ENCODE data around the gene AGBL1.

The AGBL1 gene

GRCh38 chr15:86776145-86776544 lies 696.5 kb downstream of the AGBL1 start:
- no peaks in the 10 kb centered on the region for H3K36me3 ChIP-seq (ENCODE audit: insufficient read depth, low read length)
- no peaks in the 10 kb centered on the region for H3K27me3 ChIP-seq (ENCODE audit: insufficient read depth, low read length, poor library complexity)
- no peak overlapping the region for H2AFZ ChIP-seq (ENCODE audit: low read depth, low read length)
- no peak overlapping the region for H3K9ac ChIP-seq (ENCODE audit: low read depth, low read length)
- no peak for ATAC-seq (ENCODE audit: insufficient read depth, low read depth)
- H3K27ac ChIP-seq (ENCODE audit: low read length): no peak overlapping the region
- H3K79me2 ChIP-seq (ENCODE audit: insufficient read depth, low read length): no peaks in the 10 kb centered on the region
- no peaks in the 10 kb centered on the region for H4K20me1 ChIP-seq (ENCODE audit: insufficient read depth, low read length)
- no peak overlapping the region for H3K4me3 ChIP-seq (ENCODE audit: low read depth in 1 of 2, low read length in 2 of 2)
- no peaks in the 10 kb centered on the region for H3K9me3 ChIP-seq (ENCODE audit: insufficient read depth, low read length, severe bottlenecking)
- H3K4me1 ChIP-seq (ENCODE audit: insufficient read depth, low read length): no peaks in the 10 kb centered on the region
- no peak for TF ChIP-seq CTCF (IDR thresholded peaks at IDR 0.05; ENCODE audit: borderline replicate concordance, extremely low read depth, low read length, poor library complexity, severe bottlenecking)
- no peak for TF ChIP-seq EZH2 (IDR thresholded peaks at IDR 0.05; ENCODE audit: borderline replicate concordance, low read depth, low read length, severe bottlenecking)
- no peak overlapping the region for H3K4me2 ChIP-seq (ENCODE audit: insufficient read depth, low read length)
- DNase-seq: no peak

- no peak overlapping the region for H3K4me3 ChIP-seq (ENCODE audit: low read depth in 1 of 2, low read length in 2 of 2)
- H3K27ac ChIP-seq (ENCODE audit: low read length): no peak overlapping the region
- ATAC-seq (ENCODE audit: insufficient read depth, low read depth) (no peak), DNase-seq (no peak)
- H4K20me1 ChIP-seq (ENCODE audit: insufficient read depth, low read length): no peaks in the 10 kb centered on the region
- no peaks in the 10 kb centered on the region for H3K79me2 ChIP-seq (ENCODE audit: insufficient read depth, low read length)
- no peaks in the 10 kb centered on the region for H3K27me3 ChIP-seq (ENCODE audit: insufficient read depth, low read length, poor library complexity)
- no peaks in the 10 kb centered on the region for H3K9me3 ChIP-seq (ENCODE audit: insufficient read depth, low read length, severe bottlenecking)
- no peaks in the 10 kb centered on the region for H3K4me1 ChIP-seq (ENCODE audit: insufficient read depth, low read length)
- no peak overlapping the region for H3K9ac ChIP-seq (ENCODE audit: low read depth, low read length)
- no peaks in the 10 kb centered on the region for H3K36me3 ChIP-seq (ENCODE audit: insufficient read depth, low read length)
- H3K4me2 ChIP-seq (ENCODE audit: insufficient read depth, low read length): no peak overlapping the region
- TF ChIP-seq EZH2 (IDR thresholded peaks at IDR 0.05; ENCODE audit: borderline replicate concordance, low read depth, low read length, severe bottlenecking) (no peak), CTCF (IDR thresholded peaks at IDR 0.05; ENCODE audit: borderline replicate concordance, extremely low read depth, low read length, poor library complexity, severe bottlenecking) (no peak)
- H2AFZ ChIP-seq (ENCODE audit: low read depth, low read length): no peak overlapping the region
Measured at GRCh38 chr15:86796521-86796920, 716.9 kb downstream of the AGBL1 start.

- H3K36me3 ChIP-seq (ENCODE audit: insufficient read depth, low read length): no peaks in the 10 kb centered on the region
- TF ChIP-seq CTCF (IDR thresholded peaks at IDR 0.05; ENCODE audit: borderline replicate concordance, extremely low read depth, low read length, poor library complexity, severe bottlenecking): no peak
- TF ChIP-seq EZH2 (IDR thresholded peaks at IDR 0.05; ENCODE audit: borderline replicate concordance, low read depth, low read length, severe bottlenecking): no peak
- no peaks in the 10 kb centered on the region for H4K20me1 ChIP-seq (ENCODE audit: insufficient read depth, low read length)
- no peak overlapping the region for H2AFZ ChIP-seq (ENCODE audit: low read depth, low read length)
- DNase-seq: no peak
- H3K9ac ChIP-seq (ENCODE audit: low read depth, low read length): no peak overlapping the region
- no peaks in the 10 kb centered on the region for H3K4me1 ChIP-seq (ENCODE audit: insufficient read depth, low read length)
- ATAC-seq (ENCODE audit: insufficient read depth, low read depth): no peak
- H3K9me3 ChIP-seq (ENCODE audit: insufficient read depth, low read length, severe bottlenecking): no peaks in the 10 kb centered on the region
- no peak overlapping the region for H3K4me3 ChIP-seq (ENCODE audit: low read depth in 1 of 2, low read length in 2 of 2)
- no peak overlapping the region for H3K4me2 ChIP-seq (ENCODE audit: insufficient read depth, low read length)
- no peaks in the 10 kb centered on the region for H3K79me2 ChIP-seq (ENCODE audit: insufficient read depth, low read length)
- no peak overlapping the region for H3K27ac ChIP-seq (ENCODE audit: low read length)
- no peaks in the 10 kb centered on the region for H3K27me3 ChIP-seq (ENCODE audit: insufficient read depth, low read length, poor library complexity)
Measured at GRCh38 chr15:86797135-86797534, 717.5 kb downstream of the AGBL1 start.

GRCh38 chr15:86799226-86799625 lies 719.6 kb downstream of the AGBL1 start:
- no peak overlapping the region for H3K27ac ChIP-seq (ENCODE audit: low read length)
- no peak overlapping the region for H3K4me3 ChIP-seq (ENCODE audit: low read depth in 1 of 2, low read length in 2 of 2)
- H3K9ac ChIP-seq (ENCODE audit: low read depth, low read length): no peak overlapping the region
- H3K4me2 ChIP-seq (ENCODE audit: insufficient read depth, low read length): no peak overlapping the region
- no peaks in the 10 kb centered on the region for H3K36me3 ChIP-seq (ENCODE audit: insufficient read depth, low read length)
- H4K20me1 ChIP-seq (ENCODE audit: insufficient read depth, low read length): no peaks in the 10 kb centered on the region
- no peak for DNase-seq
- no peak for ATAC-seq (ENCODE audit: insufficient read depth, low read depth)
- TF ChIP-seq EZH2 (IDR thresholded peaks at IDR 0.05; ENCODE audit: borderline replicate concordance, low read depth, low read length, severe bottlenecking): no peak
- no peak for TF ChIP-seq CTCF (IDR thresholded peaks at IDR 0.05; ENCODE audit: borderline replicate concordance, extremely low read depth, low read length, poor library complexity, severe bottlenecking)
- H3K79me2 ChIP-seq (ENCODE audit: insufficient read depth, low read length): no peaks in the 10 kb centered on the region
- no peaks in the 10 kb centered on the region for H3K27me3 ChIP-seq (ENCODE audit: insufficient read depth, low read length, poor library complexity)
- H2AFZ ChIP-seq (ENCODE audit: low read depth, low read length): no peak overlapping the region
- H3K9me3 ChIP-seq (ENCODE audit: insufficient read depth, low read length, severe bottlenecking): no peaks in the 10 kb centered on the region
- H3K4me1 ChIP-seq (ENCODE audit: insufficient read depth, low read length): no peaks in the 10 kb centered on the region

All from DND-41 (cell line).